Epithelial cell of proximal tubule (primary cell): Measurements from ENCODE around the gene RBP2. TPM values are rescaled to one million over a fixed set of nuclear protein-coding genes. Genes with fewer than 3 reads are reported as not detected.

Experiments used
- DNase-seq: peaks from one replicate; pipeline ENCODE4 v3.0.0-alpha.2; 2011; ENCODE audit warnings: low read depth
- H3K4me3 ChIP-seq: 2 replicates; pipeline ENCODE4 v1.5.1; 2011; ENCODE audit warnings: low read depth, mild to moderate bottlenecking, low read length
- total RNA-seq: library from RNA; depleted of rRNA; stranded (reverse); fragments of >200 nt; gene quantifications from 2 replicates; pipeline ENCODE4 v1.2.3, GENCODE V29; 2015
- TF ChIP-seq, protein P1 (sequence below): conservative IDR thresholded peaks from 2 replicates; pipeline ENCODE4 v1.5.1; 2012; ENCODE audit warnings: low read depth, mild to moderate bottlenecking, low read length

RBP2 gene
- total RNA-seq: not detected in 2 replicates

GRCh38 chr3:139476348-139476747 lies at the start of gene RBP2:
Gene RBP2, minus strand, starts transcription at chr3:139476516. Its CDS starts 57 bp downstream, at chr3:139476459.
- TF ChIP-seq, protein P1, sequence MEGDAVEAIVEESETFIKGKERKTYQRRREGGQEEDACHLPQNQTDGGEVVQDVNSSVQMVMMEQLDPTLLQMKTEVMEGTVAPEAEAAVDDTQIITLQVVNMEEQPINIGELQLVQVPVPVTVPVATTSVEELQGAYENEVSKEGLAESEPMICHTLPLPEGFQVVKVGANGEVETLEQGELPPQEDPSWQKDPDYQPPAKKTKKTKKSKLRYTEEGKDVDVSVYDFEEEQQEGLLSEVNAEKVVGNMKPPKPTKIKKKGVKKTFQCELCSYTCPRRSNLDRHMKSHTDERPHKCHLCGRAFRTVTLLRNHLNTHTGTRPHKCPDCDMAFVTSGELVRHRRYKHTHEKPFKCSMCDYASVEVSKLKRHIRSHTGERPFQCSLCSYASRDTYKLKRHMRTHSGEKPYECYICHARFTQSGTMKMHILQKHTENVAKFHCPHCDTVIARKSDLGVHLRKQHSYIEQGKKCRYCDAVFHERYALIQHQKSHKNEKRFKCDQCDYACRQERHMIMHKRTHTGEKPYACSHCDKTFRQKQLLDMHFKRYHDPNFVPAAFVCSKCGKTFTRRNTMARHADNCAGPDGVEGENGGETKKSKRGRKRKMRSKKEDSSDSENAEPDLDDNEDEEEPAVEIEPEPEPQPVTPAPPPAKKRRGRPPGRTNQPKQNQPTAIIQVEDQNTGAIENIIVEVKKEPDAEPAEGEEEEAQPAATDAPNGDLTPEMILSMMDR: no peak
- no peak for DNase-seq
- H3K4me3 ChIP-seq: no peak within 1 kb of the TSS

DNA sequence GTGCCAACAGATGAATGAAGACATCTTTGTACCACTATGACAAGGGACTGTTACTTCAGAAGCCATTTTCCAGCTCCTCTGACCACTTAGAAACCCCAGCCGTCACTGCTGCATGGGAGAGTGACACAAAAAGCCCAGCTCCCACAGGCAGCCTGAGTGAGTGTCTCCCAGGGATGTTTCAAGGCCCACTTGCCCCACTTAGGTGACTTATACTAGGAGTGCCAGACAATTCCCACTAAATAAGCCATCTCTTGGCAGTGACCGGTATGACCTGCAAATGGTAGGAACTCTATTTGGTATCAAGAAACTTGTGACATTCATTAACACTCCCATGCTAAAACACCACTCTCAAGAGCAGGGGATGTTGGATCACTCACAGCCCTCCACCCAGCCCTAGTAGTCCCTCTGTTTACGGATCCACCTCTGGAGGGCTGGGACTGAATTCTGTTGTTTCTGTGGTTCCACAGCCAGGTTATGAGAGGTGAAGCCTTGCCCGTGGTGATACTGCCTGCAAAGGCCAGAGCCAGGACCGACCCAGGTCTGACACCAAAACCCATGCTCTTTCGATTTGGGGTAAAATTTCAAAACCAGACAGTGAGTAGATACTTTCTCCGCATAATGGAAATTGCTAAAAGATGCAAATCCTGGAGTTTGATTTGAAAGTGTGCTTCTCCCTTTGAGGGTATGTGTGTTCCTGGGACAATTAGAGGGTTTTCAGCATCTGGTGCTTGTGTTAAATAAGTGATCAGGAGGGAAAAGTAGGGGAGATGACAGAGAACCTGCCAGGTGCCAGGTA lies 48.7 kb upstream of the RBP2 start:
- TF ChIP-seq, protein P1: no peak
- DNase-seq: no peak
- no peak overlapping the region for H3K4me3 ChIP-seq

GRCh38 chr3:139523718-139524117 lies 47.4 kb upstream of the RBP2 start:
- no peak for DNase-seq
- H3K4me3 ChIP-seq: no peak overlapping the region
- TF ChIP-seq, protein P1: no peak

- H3K4me3 ChIP-seq: no peak overlapping the region
- no peak for DNase-seq
- TF ChIP-seq, protein P1: no peak
Observed at GRCh38 chr3:139523166-139523565, 46.9 kb upstream of the RBP2 start.

- DNase-seq: no peak
- TF ChIP-seq, protein P1: peak; percentile 16
- H3K4me3 ChIP-seq: no peak overlapping the region
Observed at GRCh38 chr3:139522421-139522820, 46.1 kb upstream of the RBP2 start.

- no peak for DNase-seq
- no peak overlapping the region for H3K4me3 ChIP-seq
- TF ChIP-seq, protein P1: no peak
Observed at GRCh38 chr3:139521816-139522215, 45.5 kb upstream of the RBP2 start.

DNA sequence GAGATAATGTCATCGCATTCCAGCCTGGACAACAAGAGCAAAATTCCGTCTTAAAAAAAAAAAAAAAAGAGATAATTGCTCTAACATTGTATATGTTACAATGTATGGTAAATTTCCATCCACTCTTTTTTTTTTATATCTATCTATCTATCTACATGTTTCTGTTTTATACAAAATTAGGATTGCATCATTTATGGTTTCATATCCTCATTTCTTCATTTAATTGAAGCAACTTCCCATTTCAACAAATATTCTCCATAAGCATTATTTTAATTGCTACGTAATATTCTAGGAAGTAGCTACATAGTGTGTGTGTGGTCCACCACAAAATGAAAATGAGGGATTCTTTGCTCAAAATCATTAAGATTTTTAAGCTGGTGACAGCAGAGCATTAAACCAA lies 44.8 kb upstream of the RBP2 start:
- DNase-seq: no peak
- no peak overlapping the region for H3K4me3 ChIP-seq
- TF ChIP-seq, protein P1: no peak
